Bronchial epithelial cell (primary cell): ENCODE results near the gene BICD2. TPM values are rescaled to one million over a fixed set of nuclear protein-coding genes. Genes with fewer than 3 reads are reported as not detected.

Source experiments
- DNase-seq: peaks from one replicate; pipeline ENCODE4 v3.0.0-alpha.2; 2010; ENCODE audit warnings: low read depth
- FAIRE-seq: peaks from 2 replicates; lab custom pipeline; 2011; peaks lifted over from hg19 to GRCh38; lab: Jason Lieb, UNC
- H3K27me3 ChIP-seq: 2 replicates; pipeline ENCODE4 v1.5.1; 2011; ENCODE audit warnings: low read length; ENCODE audit not compliant: control insufficient read depth, insufficient read depth
- H3K36me3 ChIP-seq: 2 replicates; pipeline ENCODE4 v1.5.1; 2011; ENCODE audit warnings: low read length; ENCODE audit not compliant: control insufficient read depth, insufficient read depth
- H3K4me3 ChIP-seq: 2 replicates; pipeline ENCODE4 v1.5.1; 2011; ENCODE audit warnings: mild to moderate bottlenecking, low read depth, low read length, control low read depth
- total RNA-seq: library from RNA; depleted of rRNA; stranded (reverse); fragments of >200 nt; gene quantifications from 2 replicates; pipeline ENCODE4 v1.2.1, GENCODE V29; 2014
- TF ChIP-seq, protein P1 (sequence below): IDR thresholded peaks from 2 replicates; pipeline ENCODE4 v1.5.1; 2011; ENCODE audit warnings: mild to moderate bottlenecking, moderate library complexity, low read length, control low read depth, inconsistent platforms; ENCODE audit not compliant: insufficient read depth, severe bottlenecking

Gene BICD2
- total RNA-seq, 1 donor from 2014 or later: 92.7 TPM

DNA sequence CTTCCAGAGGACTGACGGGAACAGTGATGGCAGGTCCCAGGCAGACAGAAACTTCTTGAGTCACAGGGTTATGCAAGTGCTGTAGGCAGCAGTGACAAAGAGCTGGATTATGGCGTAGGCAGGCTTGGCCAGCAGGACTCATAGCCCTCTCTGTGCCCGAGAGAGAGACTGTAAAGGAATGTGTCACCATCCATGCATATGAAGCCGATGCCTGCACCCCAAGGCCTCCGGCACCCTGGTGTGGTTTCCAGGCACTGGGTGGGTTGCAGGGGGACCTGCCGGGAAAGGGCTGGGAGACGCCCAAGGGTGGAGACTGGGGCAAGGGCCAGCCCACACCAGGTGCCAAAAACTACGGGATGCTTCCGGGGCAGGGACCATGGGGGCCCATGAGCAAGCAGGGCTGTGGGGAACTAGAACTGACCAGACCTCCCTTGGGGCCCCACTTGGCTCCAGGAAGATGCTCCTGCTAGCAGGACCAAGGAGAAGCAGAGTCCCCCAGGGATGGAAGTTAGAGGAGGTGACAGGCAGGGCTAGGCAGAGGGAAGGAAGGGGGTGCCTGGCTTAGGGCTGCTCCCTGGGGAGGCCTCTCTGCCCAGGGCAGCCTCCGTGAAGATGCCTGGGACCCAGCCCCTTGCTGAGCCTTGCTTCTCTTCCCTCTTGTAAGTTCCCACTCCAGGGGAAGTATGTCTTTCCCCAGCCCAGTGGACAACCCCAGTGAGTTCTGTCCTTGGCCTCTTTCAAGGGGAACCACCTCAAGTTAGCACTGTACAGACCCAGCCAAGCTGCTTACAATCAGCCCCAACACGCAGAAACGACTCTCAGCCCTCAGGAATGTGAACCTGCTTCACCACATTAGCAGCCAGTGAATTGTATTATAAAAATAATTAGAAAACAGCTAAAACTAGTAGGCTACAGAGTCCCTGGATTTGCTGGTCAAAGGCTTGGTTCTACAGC, 84.2 kb downstream of the BICD2 start:
- no peak for FAIRE-seq

DNA sequence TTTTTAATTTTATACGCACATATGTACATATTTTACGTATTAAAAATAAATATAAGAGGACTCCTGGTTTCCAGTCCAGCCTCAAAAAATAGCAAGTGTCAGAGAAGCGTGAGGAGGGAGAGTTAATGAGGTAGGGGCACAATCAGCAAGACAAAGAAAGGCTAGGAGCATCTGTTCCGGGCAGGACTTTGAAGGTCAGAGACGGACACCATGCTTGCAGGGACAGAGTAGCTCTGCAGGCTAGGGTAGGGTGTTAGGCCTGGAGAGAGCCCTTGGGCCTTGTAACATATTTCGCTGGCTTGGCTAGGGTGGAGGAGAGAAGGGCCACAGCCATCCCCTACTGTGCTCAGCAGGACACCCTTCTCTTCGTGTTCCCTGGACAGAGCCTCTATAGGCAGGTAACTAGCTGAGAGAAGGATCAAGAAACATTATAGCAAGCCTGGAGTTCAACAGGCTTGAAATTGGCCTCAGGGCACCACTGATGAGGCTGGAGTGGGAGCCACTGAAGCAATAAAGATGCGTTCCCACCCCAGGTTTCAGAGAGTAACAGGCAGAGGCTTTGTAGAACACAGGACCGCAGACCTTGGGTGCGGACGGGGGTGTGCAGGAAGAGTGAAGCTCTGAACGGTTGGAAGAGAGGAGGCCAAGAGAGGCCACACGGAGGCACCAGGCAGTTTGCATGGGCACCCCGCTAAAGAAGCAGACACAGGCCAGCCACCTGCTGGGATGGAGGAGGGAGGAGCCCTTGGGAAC, 85.0 kb downstream of the BICD2 start:
- H3K4me3 ChIP-seq: no peak overlapping the region
- no peaks in the 10 kb centered on the region for H3K36me3 ChIP-seq
- peak; percentile 96 for FAIRE-seq
- TF ChIP-seq, protein P1, sequence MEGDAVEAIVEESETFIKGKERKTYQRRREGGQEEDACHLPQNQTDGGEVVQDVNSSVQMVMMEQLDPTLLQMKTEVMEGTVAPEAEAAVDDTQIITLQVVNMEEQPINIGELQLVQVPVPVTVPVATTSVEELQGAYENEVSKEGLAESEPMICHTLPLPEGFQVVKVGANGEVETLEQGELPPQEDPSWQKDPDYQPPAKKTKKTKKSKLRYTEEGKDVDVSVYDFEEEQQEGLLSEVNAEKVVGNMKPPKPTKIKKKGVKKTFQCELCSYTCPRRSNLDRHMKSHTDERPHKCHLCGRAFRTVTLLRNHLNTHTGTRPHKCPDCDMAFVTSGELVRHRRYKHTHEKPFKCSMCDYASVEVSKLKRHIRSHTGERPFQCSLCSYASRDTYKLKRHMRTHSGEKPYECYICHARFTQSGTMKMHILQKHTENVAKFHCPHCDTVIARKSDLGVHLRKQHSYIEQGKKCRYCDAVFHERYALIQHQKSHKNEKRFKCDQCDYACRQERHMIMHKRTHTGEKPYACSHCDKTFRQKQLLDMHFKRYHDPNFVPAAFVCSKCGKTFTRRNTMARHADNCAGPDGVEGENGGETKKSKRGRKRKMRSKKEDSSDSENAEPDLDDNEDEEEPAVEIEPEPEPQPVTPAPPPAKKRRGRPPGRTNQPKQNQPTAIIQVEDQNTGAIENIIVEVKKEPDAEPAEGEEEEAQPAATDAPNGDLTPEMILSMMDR: no peak
- no peaks in the 10 kb centered on the region for H3K27me3 ChIP-seq
- DNase-seq: no peak

More for the DNA sequence above, 84.2 kb downstream of the BICD2 start:
- Histone ChIP-seq H3K27me3 (no peaks in the 10 kb centered on the region), H3K4me3 (no peak overlapping the region), H3K36me3 (no peaks in the 10 kb centered on the region)
- TF ChIP-seq, protein P1: no peak
- DNase-seq: peak; percentile 94

DNA sequence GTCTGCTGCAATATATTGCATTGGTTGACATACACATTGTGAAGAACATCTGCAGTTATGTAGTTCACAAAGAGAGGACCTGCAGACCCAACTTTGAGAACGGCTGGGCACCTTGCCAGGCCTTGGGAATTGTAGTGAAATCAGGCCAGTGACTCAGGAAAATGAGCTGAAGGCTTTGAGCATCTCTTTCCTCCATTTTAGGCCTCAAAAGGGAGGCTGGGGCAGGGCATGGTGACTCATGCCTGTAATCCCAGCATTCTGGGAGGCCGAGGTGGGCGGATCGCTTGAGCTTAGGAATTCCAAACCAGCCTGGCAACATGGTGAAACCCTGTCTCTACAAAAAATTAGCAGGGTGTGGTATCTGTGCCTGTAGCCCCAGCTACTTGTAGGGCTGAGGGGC, 93.3 kb downstream of the BICD2 start:
- DNase-seq (peak; percentile 91), FAIRE-seq (no peak)
- Histone ChIP-seq H3K4me3 (no peak overlapping the region), H3K36me3 (peaks cover 5% of the 10 kb centered on the region), H3K27me3 (no peaks in the 10 kb centered on the region)
- TF ChIP-seq, protein P1: no peak

DNA sequence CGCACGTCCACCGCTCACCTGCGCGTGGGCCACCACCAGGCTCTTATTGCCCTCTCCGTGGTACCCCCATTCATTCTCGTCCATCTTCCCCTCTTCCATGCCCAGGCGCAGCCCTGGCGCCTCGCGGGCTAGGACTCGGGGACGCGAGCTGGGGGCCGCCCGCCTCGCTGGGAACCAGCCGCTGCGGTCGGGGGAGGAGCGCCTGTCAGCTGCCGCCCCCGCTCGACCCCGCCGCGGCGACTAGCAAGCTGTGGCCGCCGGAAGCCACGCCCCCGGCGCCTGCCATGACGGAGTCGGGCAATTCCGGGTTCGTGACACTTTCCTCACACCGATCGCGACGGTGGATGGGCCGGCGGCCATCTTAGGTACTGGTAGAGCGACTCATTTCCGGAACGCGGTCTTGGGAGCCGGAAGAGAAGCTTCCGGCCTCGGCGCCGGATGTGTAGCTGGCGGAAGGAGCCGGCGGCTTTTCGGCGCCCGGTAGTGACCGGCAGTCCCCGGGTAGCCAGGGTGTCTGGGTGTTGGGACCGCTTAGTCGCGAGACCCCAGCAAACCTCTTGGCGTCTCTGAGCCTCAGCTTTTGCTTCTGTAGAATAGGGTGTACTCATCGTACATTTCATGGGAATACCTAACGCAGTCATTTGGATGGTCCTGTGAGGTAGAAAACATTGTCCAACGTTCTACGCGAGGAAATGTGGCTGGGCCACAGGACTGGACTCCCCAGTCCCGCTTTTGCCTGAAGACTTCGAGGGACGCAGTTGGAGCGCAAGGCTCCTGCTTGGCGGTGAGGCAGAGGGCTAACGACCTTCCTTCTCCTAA, 94.5 kb downstream of the BICD2 start, which contains the start of gene IPPK:
IPPK (minus strand) TSS at position 242 of the 819 bp plus-strand sequence; CDS start at position 99, 143 bp downstream.
- TF ChIP-seq, protein P1: no peak
- no peak for FAIRE-seq
- H3K27me3 ChIP-seq: no peaks in the 10 kb centered on the region

DNA sequence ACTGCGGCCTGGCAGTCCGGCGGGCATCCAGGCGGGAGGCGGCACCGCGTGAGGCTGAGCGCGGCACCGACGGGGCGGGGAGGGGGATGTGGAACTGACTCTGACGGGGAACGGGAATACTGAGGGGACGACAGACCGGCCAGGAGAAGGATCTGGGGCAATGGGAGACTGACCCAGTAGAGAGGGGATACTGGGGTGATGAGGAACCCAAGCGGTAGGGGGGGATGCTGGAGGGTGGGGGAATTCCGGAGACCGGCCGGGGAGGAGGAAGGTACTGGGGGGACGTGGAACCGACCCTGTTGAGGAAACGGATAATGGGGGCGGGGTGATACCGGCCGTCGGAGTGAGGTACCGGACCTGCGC, 95.1 kb downstream of the BICD2 start:
- DNase-seq (no peak), FAIRE-seq (no peak)
- Histone ChIP-seq H3K36me3 (peaks cover 9% of the 10 kb centered on the region), H3K27me3 (no peaks in the 10 kb centered on the region), H3K4me3 (peak overlapping the region; percentile 87)
- TF ChIP-seq, protein P1: no peak

More for the DNA sequence above, 94.5 kb downstream of the BICD2 start, which contains the start of gene IPPK:
- Histone ChIP-seq H3K4me3 (peak within 1 kb of the TSS; percentile 87), H3K36me3 (peaks cover 9% of the 10 kb centered on the region)
- DNase-seq: peak; percentile 95
